Uterus (tissue), 2 donors: ENCODE results near the gene AK4.

ENCODE experiments used
- CTCF ChIP-seq, 4 experiments: fragments of 200-600 bp in 2 of 4; fragments of 450-650 bp in 2 of 4; sonication (generic) in 2 of 4; IDR thresholded peaks; one replicate each; pipeline ENCODE4 v1.5.1; 2016 to 2019; ENCODE audit warnings: antibody characterized with exemption in 4 of 4, mild to moderate bottlenecking in 2 of 4, moderate library complexity in 1 of 4
- POLR2A ChIP-seq, 2 donors: fragments of 450-650 bp; IDR thresholded peaks; one replicate each; pipeline ENCODE4 v1.6.1; 2016; ENCODE audit warnings: antibody characterized with exemption in 2 of 2, mild to moderate bottlenecking in 1 of 2, moderate library complexity in 1 of 2

- TF ChIP-seq CTCF (IDR thresholded peaks at IDR 0.05) (no peak), POLR2A (IDR thresholded peaks at IDR 0.05) (no peak)
Observed at GRCh38 chr1:65114322-65114721, 33.7 kb upstream of the AK4 start.
